Embryonic facial prominence (tissue), 1 donor: ENCODE data around the gene TEX38.
"Not testable (repeated sequence)": the region's sequence is repeated elsewhere in the genome, so short reads cannot be mapped to it uniquely, and the experiment has no call there.

Experiments
- DNase-seq: peaks from one replicate; pipeline ENCODE4 v3.0.0-alpha.2; 2016; ENCODE audit errors: extremely low spot score

Gene TEX38

GRCh38 chr1:46687921-46688509 is 16.4 kb downstream of the TEX38 start:
- DNase-seq = no peak

GRCh38 chr1:46689356-46689755 is 17.7 kb downstream of the TEX38 start:
- DNase-seq = no peak

- no peak for DNase-seq
Measured at GRCh38 chr1:46689897-46690296, 18.2 kb downstream of the TEX38 start.

GRCh38 chr1:46690931-46691421 is 19.3 kb downstream of the TEX38 start:
- no peak for DNase-seq

GRCh38 chr1:46691997-46692790 is 20.5 kb downstream of the TEX38 start:
- DNase-seq = no peak

- no peak for DNase-seq
Measured at GRCh38 chr1:46692811-46693770, 21.4 kb downstream of the TEX38 start.

GRCh38 chr1:46694676-46695075 is 23.0 kb downstream of the TEX38 start:
- DNase-seq = not testable (repeated sequence)

GRCh38 chr1:46697053-46697452 is 25.4 kb downstream of the TEX38 start:
- DNase-seq = no peak

- no peak for DNase-seq
Measured at GRCh38 chr1:46699666-46700065, 28.0 kb downstream of the TEX38 start.

- DNase-seq = no peak
Measured at GRCh38 chr1:46703927-46704641, 32.4 kb downstream of the TEX38 start.

- no peak for DNase-seq
Measured at GRCh38 chr1:46705408-46705807, 33.8 kb downstream of the TEX38 start.

GRCh38 chr1:46708121-46708520 is 36.5 kb downstream of the TEX38 start:
- DNase-seq = no peak

GRCh38 chr1:46714976-46715375 is 43.3 kb downstream of the TEX38 start:
- no peak for DNase-seq

- no peak for DNase-seq
Measured at GRCh38 chr1:46717654-46718053, 46.0 kb downstream of the TEX38 start.

- DNase-seq = no peak
Measured at GRCh38 chr1:46718340-46718726, 46.7 kb downstream of the TEX38 start.

GRCh38 chr1:46718727-46719622 is 47.3 kb downstream of the TEX38 start, which contains the start of gene EFCAB14:
Gene EFCAB14 (minus strand): TSS chr1:46719114. CDS start chr1:46718087, 1,027 bp downstream.
- peak; percentile 84 for DNase-seq

GRCh38 chr1:46719689-46720088 is 48.0 kb downstream of the TEX38 start:
- no peak for DNase-seq

GRCh38 chr1:46720319-46720718 is 48.7 kb downstream of the TEX38 start:
- DNase-seq = not testable (repeated sequence)

GRCh38 chr1:46721204-46721603 is 49.5 kb downstream of the TEX38 start:
- no peak for DNase-seq

- no peak for DNase-seq
Measured at GRCh38 chr1:46721686-46722205, 50.1 kb downstream of the TEX38 start.
